GM19397 (cell line): ENCODE results near the gene RELT.

Experiments used
- ATAC-seq: cut with Tn5 transposase; IDR thresholded peaks from one replicate; pipeline ENCODE4 v1.9.1; 2021; ENCODE audit warnings: mild to moderate bottlenecking, moderate library complexity; ENCODE audit not compliant: unreplicated experiment

RELT gene

GRCh38 chr11:73374151-73374550 is 2.0 kb upstream of the RELT start:
- ATAC-seq: no peak

- no peak for ATAC-seq
Observed at GRCh38 chr11:73375830-73376159, 404 bp upstream of the RELT start.

- ATAC-seq: peak; percentile 14
Observed at GRCh38 chr11:73376803-73377629, 817 bp downstream of the RELT start.

GRCh38 chr11:73379189-73379880 is 3.1 kb downstream of the RELT start:
- no peak for ATAC-seq

- no peak for ATAC-seq
Observed at GRCh38 chr11:73380331-73380730, 4.1 kb downstream of the RELT start.

- ATAC-seq: no peak
Observed at GRCh38 chr11:73380897-73381410, 4.8 kb downstream of the RELT start.

- no peak for ATAC-seq
Observed at GRCh38 chr11:73381589-73381988, 5.4 kb downstream of the RELT start.

- no peak for ATAC-seq
Observed at GRCh38 chr11:73382183-73382582, 6.0 kb downstream of the RELT start.

GRCh38 chr11:73382747-73383146 is 6.5 kb downstream of the RELT start:
- no peak for ATAC-seq

- ATAC-seq: no peak
Observed at GRCh38 chr11:73383249-73384124, 7.3 kb downstream of the RELT start.

- ATAC-seq: no peak
Observed at GRCh38 chr11:73384125-73384441, 7.9 kb downstream of the RELT start.

- no peak for ATAC-seq
Observed at GRCh38 chr11:73384531-73384871, 8.3 kb downstream of the RELT start.

- no peak for ATAC-seq
Observed at GRCh38 chr11:73384872-73385689, 8.9 kb downstream of the RELT start.

GRCh38 chr11:73386016-73386415 is 9.8 kb downstream of the RELT start:
- no peak for ATAC-seq

GRCh38 chr11:73386546-73386945 is 10.3 kb downstream of the RELT start:
- no peak for ATAC-seq

GRCh38 chr11:73387594-73388264 is 11.5 kb downstream of the RELT start:
- no peak for ATAC-seq

- no peak for ATAC-seq
Observed at GRCh38 chr11:73388265-73389133, 12.3 kb downstream of the RELT start.

GRCh38 chr11:73389134-73389525 is 12.9 kb downstream of the RELT start:
- no peak for ATAC-seq

- no peak for ATAC-seq
Observed at GRCh38 chr11:73389916-73390315, 13.7 kb downstream of the RELT start.
